OCI-LY1 (cell line): Measurements from ENCODE around the gene ZC3H11A.
"Not testable (repeated sequence)": the region's sequence is repeated elsewhere in the genome, so short reads cannot be mapped to it uniquely, and the experiment has no call there.

ENCODE experiments used
- H2AFZ ChIP-seq: fragments of 200-600 bp; sonication (generic), shearing (Covaris generic); 2 replicates; pipeline ENCODE4 v1.6.0; 2014; ENCODE audit warnings: antibody characterized with exemption, mild to moderate bottlenecking, low read length
- H3F3A ChIP-seq: fragments of 200-600 bp; sonication (generic), shearing (Covaris generic); 2 replicates; pipeline ENCODE4 v1.6.0; 2014; ENCODE audit warnings: mild to moderate bottlenecking, antibody characterized with exemption, low read length, moderate library complexity; ENCODE audit not compliant: insufficient read depth
- H3K27ac ChIP-seq: fragments of 200-600 bp; sonication (generic); 2 replicates; pipeline ENCODE4 v1.5.1; 2014; ENCODE audit warnings: low read length, mixed run types, mild to moderate bottlenecking, low read depth; ENCODE audit not compliant: poor library complexity, severe bottlenecking
- H3K27me3 ChIP-seq: fragments of 200-600 bp; sonication (generic); 2 replicates; pipeline ENCODE4 v1.6.0; 2014; ENCODE audit warnings: antibody characterized with exemption, mild to moderate bottlenecking, low read length, moderate library complexity; ENCODE audit not compliant: insufficient read depth
- H3K36me3 ChIP-seq: fragments of 200-600 bp; sonication (generic); 2 replicates; pipeline ENCODE4 v1.6.1; 2014; ENCODE audit warnings: mild to moderate bottlenecking, antibody characterized with exemption, low read length, moderate library complexity, mixed read lengths; ENCODE audit not compliant: insufficient read depth
- H3K4me1 ChIP-seq: fragments of 200-600 bp; sonication (generic); 2 replicates; pipeline ENCODE4 v1.5.1; 2014; ENCODE audit warnings: mild to moderate bottlenecking, low read length, moderate library complexity; ENCODE audit not compliant: insufficient read depth, severe bottlenecking
- H3K4me2 ChIP-seq: fragments of 200-600 bp; sonication (generic), shearing (Covaris generic); 2 replicates; pipeline ENCODE4 v1.6.1; 2014; ENCODE audit warnings: low read length
- H3K4me3 ChIP-seq: fragments of 200-600 bp; sonication (generic); 2 replicates; pipeline ENCODE4 v1.5.1; 2014; ENCODE audit warnings: low read length, low read depth, mild to moderate bottlenecking, mixed read lengths; ENCODE audit not compliant: poor library complexity, severe bottlenecking
- H3K79me2 ChIP-seq: fragments of 200-600 bp; shearing (Covaris generic); 2 replicates; pipeline ENCODE4 v1.6.1; 2016; ENCODE audit warnings: mixed run types, low read length, mixed read lengths; ENCODE audit not compliant: insufficient read depth
- H3K9ac ChIP-seq: fragments of 200-600 bp; sonication (generic), shearing (Covaris generic); 2 replicates; pipeline ENCODE4 v1.6.1; 2014; ENCODE audit warnings: mild to moderate bottlenecking, low read length, mixed read lengths
- H3K9me2 ChIP-seq: fragments of 200-600 bp; sonication (generic), shearing (Covaris generic); 2 replicates; pipeline ENCODE4 v1.6.1; 2014; ENCODE audit warnings: low read depth, mild to moderate bottlenecking, low read length, mixed read lengths
- H3K9me3 ChIP-seq: fragments of 200-600 bp; shearing (Covaris generic); 2 replicates; pipeline ENCODE4 v1.6.1; 2014; ENCODE audit warnings: low read length, mixed read lengths
- H4K20me1 ChIP-seq: fragments of 200-600 bp; sonication (generic), shearing (Covaris generic); 2 replicates; pipeline ENCODE4 v1.6.0; 2016; ENCODE audit warnings: mild to moderate bottlenecking, low read length; ENCODE audit not compliant: insufficient read depth
- CTCF ChIP-seq: fragments of 200-600 bp; sonication (generic), shearing (Covaris generic); IDR thresholded peaks from 2 replicates; pipeline ENCODE4 v1.5.1; 2017; ENCODE audit warnings: mild to moderate bottlenecking, antibody characterized with exemption, low read length, moderate library complexity, mixed read lengths
- EZH2 ChIP-seq: fragments of 200-600 bp; sonication (generic), shearing (Covaris generic); IDR thresholded peaks from 2 replicates; pipeline ENCODE4 v1.8.0; 2017; ENCODE audit warnings: borderline replicate concordance, mixed run types, mild to moderate bottlenecking, antibody characterized with exemption, low read length, moderate library complexity, mixed read lengths

The ZC3H11A gene

GRCh38 chr1:203754455-203754864 lies 41.0 kb upstream of the ZC3H11A start:
- no peak overlapping the region for H2AFZ ChIP-seq

GRCh38 chr1:203756036-203756435 lies 39.4 kb upstream of the ZC3H11A start:
- Histone ChIP-seq H3K36me3 (no peaks in the 10 kb centered on the region), H3K27me3 (no peaks in the 10 kb centered on the region), H3K4me2 (peak overlapping the region; percentile 8; the same call in 1 of the 2 replicates), H4K20me1 (no peaks in the 10 kb centered on the region), H3K4me1 (peaks cover 58% of the 10 kb centered on the region), H2AFZ (no peak overlapping the region), H3F3A (no peaks in the 10 kb centered on the region), H3K9me2 (no peaks in the 10 kb centered on the region), H3K9me3 (no peaks in the 10 kb centered on the region), H3K27ac (peak overlapping the region; percentile 94), H3K4me3 (no peak overlapping the region), H3K9ac (peak overlapping the region; percentile 12; the same call in 1 of the 2 replicates), H3K79me2 (no peaks in the 10 kb centered on the region)
- TF ChIP-seq EZH2 (no peak), CTCF (no peak)

More at GRCh38 chr1:203754455-203754864, 41.0 kb upstream of the ZC3H11A start:
- peaks cover 46% of the 10 kb centered on the region for H3K4me1 ChIP-seq
- H3F3A ChIP-seq, result no peaks in the 10 kb centered on the region
- peak overlapping the region; percentile 3 for H3K4me3 ChIP-seq
- H3K4me2 ChIP-seq, result peak overlapping the region; percentile 53
- no peaks in the 10 kb centered on the region for H3K36me3 ChIP-seq
- H3K9ac ChIP-seq, result peak overlapping the region; percentile 42
- H3K9me3 ChIP-seq, result no peaks in the 10 kb centered on the region
- no peaks in the 10 kb centered on the region for H3K79me2 ChIP-seq
- TF ChIP-seq CTCF (no peak), EZH2 (no peak)
- H3K27ac ChIP-seq, result peak overlapping the region; percentile 94
- no peaks in the 10 kb centered on the region for H4K20me1 ChIP-seq
- no peaks in the 10 kb centered on the region for H3K27me3 ChIP-seq
- no peaks in the 10 kb centered on the region for H3K9me2 ChIP-seq

GRCh38 chr1:203758749-203759148 lies 36.7 kb upstream of the ZC3H11A start:
- 0 out of 2 replicates have a peak overlapping the region, but pooled peaks have one; percentile 58 for H2AFZ ChIP-seq
- not testable (repeated sequence) for H3K9me2 ChIP-seq, H3K4me2 ChIP-seq, H4K20me1 ChIP-seq, H3K4me3 ChIP-seq, H3K36me3 ChIP-seq, H3K27me3 ChIP-seq, H3F3A ChIP-seq, H3K9ac ChIP-seq, H3K9me3 ChIP-seq, H3K79me2 ChIP-seq
- peak overlapping the region; percentile 75 for H3K27ac ChIP-seq
- peaks cover 63% of the 10 kb centered on the region for H3K4me1 ChIP-seq

GRCh38 chr1:203760506-203760905 lies 34.9 kb upstream of the ZC3H11A start:
- H3K79me2 ChIP-seq, result peaks cover 3% of the 10 kb centered on the region
- peaks cover 63% of the 10 kb centered on the region for H3K4me1 ChIP-seq
- no peak overlapping the region for H3K4me3 ChIP-seq

GRCh38 chr1:203761958-203762357 lies 33.5 kb upstream of the ZC3H11A start:
- H3K4me3 ChIP-seq, H3K9ac ChIP-seq, H3F3A ChIP-seq, H3K4me2 ChIP-seq, H3K27me3 ChIP-seq, H4K20me1 ChIP-seq, H3K36me3 ChIP-seq, H3K9me3 ChIP-seq, H3K9me2 ChIP-seq, H2AFZ ChIP-seq: not testable (repeated sequence)
- peaks cover 64% of the 10 kb centered on the region for H3K4me1 ChIP-seq
- peak overlapping the region; percentile 33 for H3K27ac ChIP-seq
- H3K79me2 ChIP-seq, result peaks cover 15% of the 10 kb centered on the region

More at GRCh38 chr1:203760506-203760905, 34.9 kb upstream of the ZC3H11A start:
- no peaks in the 10 kb centered on the region for H3K9me3 ChIP-seq
- no peaks in the 10 kb centered on the region for H3K9me2 ChIP-seq
- peak overlapping the region; percentile 75 for H3K27ac ChIP-seq
- no peak overlapping the region for H3K4me2 ChIP-seq
- H2AFZ ChIP-seq, result no peak overlapping the region
- H3K36me3 ChIP-seq, result no peaks in the 10 kb centered on the region
- TF ChIP-seq CTCF, result no peak
- TF ChIP-seq EZH2, result no peak
- no peaks in the 10 kb centered on the region for H3F3A ChIP-seq
- H3K9ac ChIP-seq, result no peak overlapping the region; the same call in 1 of the 2 replicates
- H4K20me1 ChIP-seq, result no peaks in the 10 kb centered on the region
- no peaks in the 10 kb centered on the region for H3K27me3 ChIP-seq
